HEK293T (cell line): ENCODE measurements around the gene SAMD4B.
"Not testable (repeated sequence)": the region's sequence is repeated elsewhere in the genome, so short reads cannot be mapped to it uniquely, and the experiment has no call there.

Experiments
- CTCF ChIA-PET: fragments of 350-600 bp; formaldehyde crosslinking; extraction: SDS; loops from one replicate; lab custom pipeline; 2021; ENCODE audit warnings: antibody characterized with exemption, inconsistent platforms; lab: Yijun Ruan, JAX
- POLR2A ChIA-PET: fragments of 350-600 bp; formaldehyde crosslinking; extraction: SDS; loops from one replicate; lab custom pipeline; 2020; ENCODE audit warnings: antibody characterized with exemption, inconsistent platforms; lab: Yijun Ruan, JAX
- DNase-seq: peaks from one replicate; pipeline ENCODE4 v3.0.0; 2012; ENCODE audit warnings: mixed read lengths; ENCODE audit errors: extremely low spot score
- ARNT ChIP-seq: fragments of 450-650 bp; IDR thresholded peaks from 2 replicates; pipeline ENCODE4 v1.6.1; 2017; ENCODE audit warnings: mild to moderate bottlenecking
- BHLHE40 ChIP-seq: fragments of 450-650 bp; IDR thresholded peaks from 2 replicates; pipeline ENCODE4 v1.6.1; 2016; ENCODE audit warnings: mild to moderate bottlenecking, moderate library complexity, borderline replicate concordance
- CTBP1 ChIP-seq: fragments of 450-650 bp; IDR thresholded peaks from 2 replicates; pipeline ENCODE4 v1.6.1; 2016; ENCODE audit warnings: borderline replicate concordance
- ELF4 ChIP-seq: fragments of 450-650 bp; IDR thresholded peaks from 2 replicates; pipeline ENCODE4 v1.6.1; 2017; ENCODE audit warnings: antibody characterized with exemption
- FOXA1 ChIP-seq: fragments of 450-650 bp; IDR thresholded peaks from 2 replicates; pipeline ENCODE4 v1.6.1; 2016; ENCODE audit warnings: mild to moderate bottlenecking
- FOXK2 ChIP-seq: fragments of 450-650 bp; IDR thresholded peaks from 2 replicates; pipeline ENCODE4 v1.6.1; 2016; ENCODE audit warnings: mild to moderate bottlenecking
- FOXM1 ChIP-seq: fragments of 450-650 bp; IDR thresholded peaks from 2 replicates; pipeline ENCODE4 v1.6.1; 2017; ENCODE audit warnings: mild to moderate bottlenecking, borderline replicate concordance
- HDGF ChIP-seq: fragments of 450-650 bp; IDR thresholded peaks from 2 replicates; pipeline ENCODE4 v1.6.1; 2017; ENCODE audit warnings: antibody characterized with exemption, borderline replicate concordance
- L3MBTL2 ChIP-seq: fragments of 450-650 bp; conservative IDR thresholded peaks from 2 replicates; pipeline ENCODE4 v1.6.1; 2016; ENCODE audit warnings: mild to moderate bottlenecking
- LEF1 ChIP-seq: fragments of 450-650 bp; IDR thresholded peaks from 2 replicates; pipeline ENCODE4 v1.6.1; 2017; ENCODE audit warnings: mild to moderate bottlenecking, borderline replicate concordance
- NFRKB ChIP-seq: fragments of 450-650 bp; IDR thresholded peaks from 2 replicates; pipeline ENCODE4 v1.6.1; 2016; ENCODE audit warnings: mild to moderate bottlenecking, moderate library complexity
- PKNOX1 ChIP-seq: fragments of 450-650 bp; IDR thresholded peaks from 2 replicates; pipeline ENCODE4 v1.6.1; 2016
- SP1 ChIP-seq: fragments of 450-650 bp; IDR thresholded peaks from 2 replicates; pipeline ENCODE4 v1.6.1; 2017
- SUZ12 ChIP-seq: fragments of 450-650 bp; IDR thresholded peaks from 2 replicates; pipeline ENCODE4 v1.6.1; 2016; ENCODE audit warnings: mild to moderate bottlenecking
- TARDBP ChIP-seq: fragments of 450-650 bp; IDR thresholded peaks from 2 replicates; pipeline ENCODE4 v1.6.1; 2016
- ZNF384 ChIP-seq: fragments of 450-650 bp; IDR thresholded peaks from 2 replicates; pipeline ENCODE4 v1.6.1; 2016

The SAMD4B gene

GRCh38 chr19:39370735-39371134 is 28.5 kb downstream of the SAMD4B start:
- ChIA-PET POLR2A (interaction anchor here (1.1 kb wide), 1 partner anchor 28 kb away, joined by 3 read pairs; no protein-coding TSS in a partner anchor), CTCF (no interaction called here)
- no peak for TF ChIP-seq FOXA1
- TF ChIP-seq ELF4: no peak
- TF ChIP-seq FOXK2: no peak
- no peak for TF ChIP-seq TARDBP
- no peak for DNase-seq

GRCh38 chr19:39372047-39372802 is 30.0 kb downstream of the SAMD4B start:
- no peak for DNase-seq
- TF ChIP-seq ARNT (no peak), SUZ12 (no peak), BHLHE40 (no peak), CTBP1 (no peak), TARDBP (no peak), SP1 (no peak), ELF4 (no peak), FOXK2 (no peak), L3MBTL2 (no peak), ZNF384 (no peak), NFRKB (no peak)
- ChIA-PET POLR2A (no interaction called here), CTCF (no interaction called here)

GRCh38 chr19:39372941-39373340 is 30.7 kb downstream of the SAMD4B start:
- POLR2A ChIA-PET: no interaction called here
- CTCF ChIA-PET: no interaction called here
- TF ChIP-seq SUZ12 (no peak), BHLHE40 (no peak), PKNOX1 (no peak), LEF1 (no peak), CTBP1 (no peak), ARNT (no peak), TARDBP (no peak)
- no peak for DNase-seq

- ChIA-PET POLR2A (no interaction called here), CTCF (no interaction called here)
- no peak for DNase-seq
- no peak for TF ChIP-seq FOXA1
- TF ChIP-seq CTBP1: no peak
- TF ChIP-seq FOXM1: no peak
- no peak for TF ChIP-seq TARDBP
- TF ChIP-seq LEF1: no peak
- TF ChIP-seq ELF4: no peak
- TF ChIP-seq HDGF: no peak
- no peak for TF ChIP-seq SUZ12
- no peak for TF ChIP-seq L3MBTL2
- TF ChIP-seq ARNT: no peak
- TF ChIP-seq PKNOX1: no peak
Observed at GRCh38 chr19:39375929-39376328, 33.7 kb downstream of the SAMD4B start.

- POLR2A ChIA-PET: interaction anchor here (0.7 kb wide), 1 partner anchor 58 kb away, joined by 3 read pairs; the partner anchor contains the start of gene RPS16
- CTCF ChIA-PET: no interaction called here
- TF ChIP-seq NFRKB (no peak), SUZ12 (no peak), TARDBP (no peak), FOXM1 (no peak), SP1 (no peak), PKNOX1 (no peak), FOXK2 (no peak), BHLHE40 (no peak), CTBP1 (no peak), ARNT (no peak), L3MBTL2 (no peak), HDGF (no peak), FOXA1 (no peak), ELF4 (no peak), ZNF384 (no peak), LEF1 (no peak)
- DNase-seq: no peak
Observed at GRCh38 chr19:39377373-39378362, 35.4 kb downstream of the SAMD4B start.

- POLR2A ChIA-PET, DNase-seq, CTCF ChIA-PET: not testable (repeated sequence)
Observed at GRCh38 chr19:39379366-39379765, 37.1 kb downstream of the SAMD4B start.
